ENCODE results near the gene CNTNAP2.

DNA sequence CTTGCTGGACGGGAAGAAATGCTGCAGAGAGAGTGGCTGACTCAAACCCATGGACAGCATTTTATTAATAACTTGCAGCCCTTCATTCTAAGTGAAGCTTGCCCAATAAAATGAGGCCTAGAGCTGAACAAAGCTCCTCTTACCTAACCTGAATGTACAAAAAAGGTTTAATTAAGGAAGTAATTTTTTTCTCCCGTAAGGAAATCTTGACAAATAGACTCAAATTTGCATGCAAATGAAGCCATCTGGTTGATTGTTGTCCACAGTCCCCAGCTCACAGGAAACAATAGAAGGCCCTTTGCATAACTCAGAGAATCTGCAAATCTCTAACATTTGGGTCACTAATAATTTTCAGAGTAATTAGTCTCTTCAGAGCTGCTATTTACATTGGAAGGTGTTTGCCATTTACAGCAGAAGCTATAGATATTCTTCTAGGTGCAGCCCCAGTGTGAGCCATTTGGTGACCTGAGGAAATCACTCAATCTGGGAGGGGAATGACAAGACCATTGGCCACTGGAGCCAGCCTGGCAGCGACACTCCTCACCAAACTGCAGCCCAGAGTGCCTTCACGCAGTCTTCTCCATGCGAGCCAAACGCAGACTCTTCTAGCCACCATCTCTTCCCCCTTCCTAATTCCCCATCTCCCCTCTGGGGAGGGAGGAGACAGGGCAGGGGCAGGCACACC is 1991.0 kb downstream of the CNTNAP2 start:
- TF ChIP-seq SP2 (IDR thresholded peaks at IDR 0.05; ENCODE audit: low read length) = no peak
- no peak for TF ChIP-seq SIX5 (IDR thresholded peaks at IDR 0.05; ENCODE audit: low read depth, low read length)
- no peak for TF ChIP-seq EZH2 (IDR thresholded peaks at IDR 0.05; ENCODE audit: low read depth, low read length, severe bottlenecking)
- TF ChIP-seq, protein P1, sequence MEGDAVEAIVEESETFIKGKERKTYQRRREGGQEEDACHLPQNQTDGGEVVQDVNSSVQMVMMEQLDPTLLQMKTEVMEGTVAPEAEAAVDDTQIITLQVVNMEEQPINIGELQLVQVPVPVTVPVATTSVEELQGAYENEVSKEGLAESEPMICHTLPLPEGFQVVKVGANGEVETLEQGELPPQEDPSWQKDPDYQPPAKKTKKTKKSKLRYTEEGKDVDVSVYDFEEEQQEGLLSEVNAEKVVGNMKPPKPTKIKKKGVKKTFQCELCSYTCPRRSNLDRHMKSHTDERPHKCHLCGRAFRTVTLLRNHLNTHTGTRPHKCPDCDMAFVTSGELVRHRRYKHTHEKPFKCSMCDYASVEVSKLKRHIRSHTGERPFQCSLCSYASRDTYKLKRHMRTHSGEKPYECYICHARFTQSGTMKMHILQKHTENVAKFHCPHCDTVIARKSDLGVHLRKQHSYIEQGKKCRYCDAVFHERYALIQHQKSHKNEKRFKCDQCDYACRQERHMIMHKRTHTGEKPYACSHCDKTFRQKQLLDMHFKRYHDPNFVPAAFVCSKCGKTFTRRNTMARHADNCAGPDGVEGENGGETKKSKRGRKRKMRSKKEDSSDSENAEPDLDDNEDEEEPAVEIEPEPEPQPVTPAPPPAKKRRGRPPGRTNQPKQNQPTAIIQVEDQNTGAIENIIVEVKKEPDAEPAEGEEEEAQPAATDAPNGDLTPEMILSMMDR (IDR thresholded peaks at IDR 0.05; ENCODE audit: control extremely low read depth in 1 of 3, insufficient read depth in 1 of 3, low read depth in 1 of 3, low read length in 3 of 3) = no peak
- TF ChIP-seq RNF2 (IDR thresholded peaks at IDR 0.05; ENCODE audit: borderline replicate concordance, low read depth, low read length, missing control alignments, poor library complexity, severe bottlenecking) = no peak
- TF ChIP-seq, protein P2, sequence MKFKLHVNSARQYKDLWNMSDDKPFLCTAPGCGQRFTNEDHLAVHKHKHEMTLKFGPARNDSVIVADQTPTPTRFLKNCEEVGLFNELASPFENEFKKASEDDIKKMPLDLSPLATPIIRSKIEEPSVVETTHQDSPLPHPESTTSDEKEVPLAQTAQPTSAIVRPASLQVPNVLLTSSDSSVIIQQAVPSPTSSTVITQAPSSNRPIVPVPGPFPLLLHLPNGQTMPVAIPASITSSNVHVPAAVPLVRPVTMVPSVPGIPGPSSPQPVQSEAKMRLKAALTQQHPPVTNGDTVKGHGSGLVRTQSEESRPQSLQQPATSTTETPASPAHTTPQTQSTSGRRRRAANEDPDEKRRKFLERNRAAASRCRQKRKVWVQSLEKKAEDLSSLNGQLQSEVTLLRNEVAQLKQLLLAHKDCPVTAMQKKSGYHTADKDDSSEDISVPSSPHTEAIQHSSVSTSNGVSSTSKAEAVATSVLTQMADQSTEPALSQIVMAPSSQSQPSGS (IDR thresholded peaks at IDR 0.05; ENCODE audit: low read length) = no peak
- no peak for TF ChIP-seq HDAC6 (IDR thresholded peaks at IDR 0.05; ENCODE audit: low read depth, low read length)
- no peak for TF ChIP-seq POLR2AphosphoS5 (IDR thresholded peaks at IDR 0.05; ENCODE audit: low read depth, low read length)
- no peak for TF ChIP-seq TAF1 (IDR thresholded peaks at IDR 0.05; ENCODE audit: low read depth, low read length)
- TF ChIP-seq, protein P3, sequence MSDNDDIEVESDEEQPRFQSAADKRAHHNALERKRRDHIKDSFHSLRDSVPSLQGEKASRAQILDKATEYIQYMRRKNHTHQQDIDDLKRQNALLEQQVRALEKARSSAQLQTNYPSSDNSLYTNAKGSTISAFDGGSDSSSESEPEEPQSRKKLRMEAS (IDR thresholded peaks at IDR 0.05) = no peak
